Heart left ventricle (tissue), 13 donors: ENCODE results near the gene MTG1.
"Not testable (repeated sequence)": the region's sequence is repeated elsewhere in the genome, so short reads cannot be mapped to it uniquely, and the experiment has no call there.

ENCODE experiments used
- CTCF ChIP-seq, 12 donors: fragments of 200-600 bp; sonication (generic) in 4 of 12; IDR thresholded peaks; one replicate each; pipeline versions ENCODE4 v1.5.0 to v1.8.0; 2018 to 2022; ENCODE audit warnings: antibody characterized with exemption in 12 of 12, mild to moderate bottlenecking in 5 of 12
- POLR2A ChIP-seq, 2 donors: fragments of 450-650 bp; IDR thresholded peaks; one replicate each; pipeline ENCODE4 v1.6.1; 2017; ENCODE audit warnings: antibody characterized with exemption in 2 of 2, mild to moderate bottlenecking in 2 of 2, moderate library complexity in 2 of 2
- donor health status: ischemic (EF 13 %, LVEDD 7.1; RV severe dilation, severe dysfunction).
- donor health status: DM: no; HTN: yes; CAD: no.
- donor health status: DM: no; HTN: no; CAD: no.
- donor health status: ischemic (EF 25% LVEDD 6.9; RV normal size, moderate dysfunction).
- donor health status: ischemic (EF 25% LVEDD 5.7; RV mildly dilated, moderate dysfunction).
- donor health status: ischemic (EF 35%, LVEDD 5.7; RV mildly dilated, moderate dysfunction).
- donor health status: nonischemic (EF 11% LVEDD 7.7; RV severe dilation, severe dysfunction).
- donor health status: DM: yes; HTN: yes; CAD: no.
- donor health status: PGD.
- donor health status: ischemic (EF 29% LVEDD 5.4; RV normal size, mild dysfunction).
- donor health status: nonischemic (EF 23%, LVEDD 6.1; RV moderate dilation, normal function).

- TF ChIP-seq CTCF, POLR2A (IDR thresholded peaks at IDR 0.05): not testable (repeated sequence)
These were observed 30.1 kb downstream of the MTG1 start for GRCh38 chr10:133424102-133424501.
